IPS DF 6.9 (cell line): ENCODE results near the gene SHISAL1.

ENCODE experiments used
- DNase-seq: peaks from one replicate; pipeline ENCODE4 v3.0.0-alpha.2; 2013; ENCODE audit warnings: low read depth, low spot score
- H3K27ac ChIP-seq: one replicate; pipeline ENCODE4 v1.5.1; 2013; ENCODE audit warnings: low read length, control low read depth
- H3K27me3 ChIP-seq: 2 replicates; pipeline ENCODE4 v1.6.1; 2013; ENCODE audit warnings: mild to moderate bottlenecking, low read length; ENCODE audit not compliant: control insufficient read depth, insufficient read depth
- H3K36me3 ChIP-seq: 2 replicates; pipeline ENCODE4 v1.6.1; 2013; ENCODE audit warnings: low read length; ENCODE audit not compliant: control insufficient read depth, insufficient read depth
- H3K4me1 ChIP-seq: 2 replicates; pipeline ENCODE4 v1.6.1; 2013; ENCODE audit warnings: low read length; ENCODE audit not compliant: control insufficient read depth, insufficient read depth
- H3K4me3 ChIP-seq: 2 replicates; pipeline ENCODE4 v1.5.1; 2013; ENCODE audit warnings: mild to moderate bottlenecking, low read length
- H3K9me3 ChIP-seq: 2 replicates; pipeline ENCODE4 v1.6.1; 2013; ENCODE audit warnings: low read length, inconsistent platforms; ENCODE audit not compliant: control insufficient read depth, insufficient read depth
- WGBS: extraction: QIAGEN DNeasy Blood & Tissue Kit; methylation state at CpG from one replicate; pipeline ENCODE4 v1.1.7; 2013; ENCODE audit warnings: mixed read lengths, missing lambda C conversion rate; ENCODE audit not compliant: insufficient read length, insufficient coverage; 5-methylcytosine and 5-hydroxymethylcytosine counted together

The SHISAL1 gene

DNA sequence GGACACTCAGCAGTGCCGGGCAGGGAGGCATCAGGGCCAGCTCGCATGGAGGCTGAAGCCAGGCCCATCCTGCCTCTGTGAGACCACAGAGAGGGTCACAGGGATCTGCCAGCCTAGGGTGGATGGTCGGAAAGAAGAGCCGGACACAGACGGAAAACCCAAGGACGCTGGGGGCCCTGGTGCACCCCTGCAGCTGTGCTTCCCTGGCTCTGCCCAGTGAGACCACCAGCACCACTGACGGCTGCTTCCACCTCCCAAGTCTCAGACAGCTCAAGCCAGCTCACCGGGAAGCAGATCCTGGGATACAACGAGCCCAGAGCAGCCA lies 42.2 kb downstream of the SHISAL1 start:
- no CpG with 5 or more reads among the region's 9 CpGs for WGBS
- H3K27ac ChIP-seq: no peak overlapping the region
- no peaks in the 10 kb centered on the region for H3K9me3 ChIP-seq
- H3K27me3 ChIP-seq: no peaks in the 10 kb centered on the region
- H3K36me3 ChIP-seq: no peaks in the 10 kb centered on the region
- no peak overlapping the region for H3K4me3 ChIP-seq
- no peaks in the 10 kb centered on the region for H3K4me1 ChIP-seq
- no peak for DNase-seq

DNA sequence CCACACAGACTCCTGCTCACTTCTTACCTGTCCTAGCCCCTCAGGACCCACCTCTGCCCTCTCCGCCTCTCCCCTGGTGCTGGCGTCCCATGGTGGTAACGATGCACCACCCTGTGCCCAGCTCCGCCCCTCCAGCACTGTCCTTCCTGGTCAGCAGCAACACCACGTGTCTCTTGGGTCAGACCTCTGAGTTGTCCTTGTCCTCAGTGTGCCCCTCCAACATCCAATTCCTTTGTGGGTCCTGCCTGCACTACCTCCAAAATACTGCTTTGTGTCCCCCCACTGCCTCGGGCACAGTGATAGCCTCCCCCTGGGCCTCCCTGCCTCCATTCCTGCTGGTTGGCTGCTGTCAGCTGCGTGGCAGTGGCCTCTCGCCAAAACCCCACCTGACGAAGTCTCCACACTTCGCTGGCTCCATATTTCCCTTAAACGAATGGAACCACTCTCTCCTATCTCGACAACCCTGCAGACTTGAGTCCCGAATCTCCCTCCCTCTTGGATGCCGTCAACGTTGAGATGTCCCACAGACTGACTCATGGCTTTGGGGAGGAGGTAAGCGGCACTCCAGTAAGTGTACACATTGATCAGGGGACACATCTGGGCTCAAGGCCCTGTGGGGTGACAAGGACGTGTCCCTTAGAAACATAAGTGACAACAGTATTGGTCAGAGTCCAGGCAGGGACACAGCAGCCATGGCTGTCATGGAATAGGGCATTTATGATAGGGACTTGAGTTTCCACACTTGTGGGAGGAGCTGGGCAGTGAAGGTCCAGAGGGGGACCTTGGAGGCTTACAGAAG lies 42.8 kb downstream of the SHISAL1 start:
- no peaks in the 10 kb centered on the region for H3K4me1 ChIP-seq

DNA sequence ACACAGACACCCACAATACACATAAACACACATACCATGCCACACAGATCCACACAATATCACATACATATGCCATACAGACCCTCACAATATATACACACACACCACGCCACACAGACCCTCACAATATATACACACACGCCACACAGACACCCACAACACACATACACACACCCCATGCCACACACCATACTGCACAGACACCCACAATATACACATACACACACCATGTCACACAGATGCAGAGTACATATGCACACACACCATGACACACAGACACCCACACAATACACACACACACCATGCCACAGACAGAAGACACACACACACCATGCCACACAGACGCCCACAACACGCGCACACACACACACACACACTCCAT lies 43.6 kb downstream of the SHISAL1 start:
- Histone ChIP-seq H3K4me1 (no peaks in the 10 kb centered on the region), H3K36me3 (no peaks in the 10 kb centered on the region), H3K27ac (no peak overlapping the region), H3K27me3 (no peaks in the 10 kb centered on the region), H3K4me3 (no peak overlapping the region), H3K9me3 (no peaks in the 10 kb centered on the region)
- DNase-seq: no peak
- WGBS: 100% methylated on average over 2 of the region's 5 CpGs

More for the DNA sequence above, 42.8 kb downstream of the SHISAL1 start:
- no CpG with 5 or more reads among the region's 17 CpGs for WGBS
- no peaks in the 10 kb centered on the region for H3K36me3 ChIP-seq
- H3K27ac ChIP-seq: no peak overlapping the region
- H3K27me3 ChIP-seq: no peaks in the 10 kb centered on the region
- DNase-seq: no peak
- H3K4me3 ChIP-seq: no peak overlapping the region
- no peaks in the 10 kb centered on the region for H3K9me3 ChIP-seq

DNA sequence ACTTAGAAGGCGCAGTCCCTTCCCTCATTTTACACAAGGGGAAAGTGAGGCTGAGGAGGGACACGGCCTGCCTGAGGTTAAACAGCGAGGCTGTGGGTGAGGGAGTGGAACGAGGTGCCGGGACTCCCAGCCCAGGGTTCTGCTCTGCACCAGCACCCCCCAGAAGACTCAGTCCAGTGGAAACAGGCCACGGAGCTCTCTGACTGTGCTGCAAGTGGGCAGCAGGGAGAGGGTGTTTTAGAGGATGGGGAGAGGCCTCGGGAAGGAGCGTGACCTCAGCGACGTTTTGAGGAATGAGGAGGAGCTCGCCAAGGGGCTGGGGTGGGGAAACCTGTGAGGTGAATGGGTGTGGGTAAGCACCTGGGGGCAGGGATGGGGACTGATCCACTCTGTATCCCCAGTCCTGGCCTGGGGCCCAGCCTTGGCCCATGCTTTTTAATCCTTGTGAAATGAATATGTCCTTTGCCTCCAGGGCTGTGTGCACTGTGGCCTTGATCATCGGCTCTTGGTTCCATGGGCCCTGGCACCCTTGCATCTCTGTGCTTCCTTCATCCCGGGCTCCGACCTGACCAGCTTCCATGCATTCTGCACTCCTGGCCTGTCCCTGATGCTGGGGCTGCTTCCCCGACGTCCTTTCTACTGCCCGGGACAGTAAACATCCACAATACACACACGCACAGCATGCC lies 44.2 kb downstream of the SHISAL1 start:
- H3K27ac ChIP-seq: no peak overlapping the region
- H3K4me3 ChIP-seq: no peak overlapping the region
- H3K27me3 ChIP-seq: no peaks in the 10 kb centered on the region
- no peaks in the 10 kb centered on the region for H3K4me1 ChIP-seq
- H3K9me3 ChIP-seq: no peaks in the 10 kb centered on the region
- no CpG with 5 or more reads among the region's 18 CpGs for WGBS
- H3K36me3 ChIP-seq: no peaks in the 10 kb centered on the region
- no peak for DNase-seq

DNA sequence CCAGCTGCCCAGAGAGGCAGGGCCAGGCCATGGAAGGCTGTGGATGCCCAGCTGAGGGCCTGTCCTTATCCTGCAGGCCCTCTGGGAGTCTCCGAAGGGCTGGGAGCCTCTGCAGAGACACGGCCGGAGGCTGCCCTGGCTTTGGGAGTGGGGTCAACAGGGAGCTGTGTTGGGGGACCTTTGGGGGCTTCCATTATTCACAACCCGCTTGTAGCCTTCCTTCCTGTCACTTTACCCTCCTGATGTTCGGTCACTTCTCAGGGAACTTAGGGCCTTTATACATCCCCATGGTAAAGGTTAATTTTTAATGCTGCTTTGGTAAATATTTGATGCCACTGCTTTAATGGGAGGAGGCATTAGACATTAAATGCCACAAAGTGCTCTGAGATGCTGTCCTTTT lies 44.9 kb downstream of the SHISAL1 start:
- no peaks in the 10 kb centered on the region for H3K27me3 ChIP-seq
- WGBS: no CpG with 5 or more reads among the region's 5 CpGs
- no peak overlapping the region for H3K27ac ChIP-seq
- no peak for DNase-seq
- H3K9me3 ChIP-seq: no peaks in the 10 kb centered on the region
- no peaks in the 10 kb centered on the region for H3K36me3 ChIP-seq
- H3K4me3 ChIP-seq: no peak overlapping the region
- H3K4me1 ChIP-seq: no peaks in the 10 kb centered on the region

DNA sequence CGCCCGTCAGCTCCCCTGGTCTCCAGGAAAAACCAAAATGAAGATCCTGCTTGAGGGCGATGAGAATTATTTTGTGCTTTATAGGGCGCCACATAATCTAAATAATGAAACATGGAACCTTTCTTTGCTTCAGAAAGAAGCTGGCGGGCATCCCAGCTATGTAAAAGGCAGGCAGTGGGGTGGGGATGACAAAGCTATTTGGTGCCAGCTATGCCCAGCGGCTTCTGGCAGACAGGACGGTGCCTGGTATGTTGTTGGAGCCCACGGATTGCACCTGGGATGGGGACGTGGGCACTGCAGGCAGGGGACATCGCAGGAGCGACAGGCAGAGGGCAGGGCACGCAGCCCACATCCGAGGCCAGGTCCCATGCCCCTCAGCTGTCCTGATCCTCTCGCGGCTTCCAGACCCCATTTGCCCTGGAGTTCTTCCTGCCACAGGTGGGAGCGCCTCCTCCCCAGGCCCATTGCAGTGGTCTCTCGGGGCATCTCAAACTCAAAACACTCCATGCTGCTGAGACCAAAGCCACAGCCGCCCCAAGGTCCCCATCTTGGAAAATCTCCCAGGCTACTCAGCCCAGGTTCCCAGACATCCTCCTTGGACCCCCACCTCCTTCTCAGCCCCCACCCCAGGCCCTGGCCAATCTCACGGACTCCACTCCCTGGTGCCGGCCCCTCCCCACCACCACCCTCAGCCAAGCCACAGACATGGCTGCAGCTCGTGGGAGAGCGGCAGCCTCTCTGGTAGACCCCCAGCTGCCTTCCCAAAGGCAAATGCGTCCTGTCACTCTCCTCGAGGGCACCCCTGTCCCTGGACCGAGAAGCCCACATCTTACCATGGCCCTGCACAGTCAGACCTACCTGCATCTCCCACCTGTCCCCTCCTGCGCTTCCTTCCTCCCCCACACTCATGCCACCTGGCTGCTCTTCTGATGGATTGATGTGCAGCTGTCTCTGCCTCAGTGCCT lies 45.7 kb downstream of the SHISAL1 start:
- Histone ChIP-seq H3K27ac (no peak overlapping the region), H3K27me3 (no peaks in the 10 kb centered on the region), H3K4me3 (no peak overlapping the region), H3K36me3 (no peaks in the 10 kb centered on the region), H3K4me1 (peaks cover 1% of the 10 kb centered on the region; the same call in 1 of the 2 replicates), H3K9me3 (no peaks in the 10 kb centered on the region)
- WGBS: no CpG with 5 or more reads among the region's 26 CpGs
- DNase-seq: no peak

DNA sequence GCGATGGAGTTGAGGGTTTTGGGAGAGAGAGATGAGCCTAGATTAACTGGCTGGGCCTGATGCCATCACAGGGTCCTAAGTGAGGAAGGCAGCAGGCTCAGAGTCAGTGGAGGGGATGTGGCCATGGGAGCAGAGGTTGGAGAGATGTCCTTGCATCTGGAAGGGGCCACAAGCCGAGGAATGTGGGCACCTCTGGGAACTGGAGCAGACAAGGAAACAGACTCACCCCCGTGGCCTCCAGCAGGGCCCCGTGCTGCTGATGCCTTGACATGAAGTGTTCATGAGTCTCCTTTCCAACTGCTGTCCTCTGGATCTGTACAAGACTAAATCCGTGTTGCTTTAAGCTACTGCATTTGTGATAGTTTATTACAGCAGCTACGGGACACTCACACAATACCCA lies 49.2 kb downstream of the SHISAL1 start:
- WGBS: no CpG with 5 or more reads among the region's 6 CpGs
- no peak overlapping the region for H3K4me3 ChIP-seq
- H3K27ac ChIP-seq: no peak overlapping the region
- no peak for DNase-seq
- H3K27me3 ChIP-seq: no peaks in the 10 kb centered on the region; the same call in 1 of the 2 replicates
- H3K36me3 ChIP-seq: no peaks in the 10 kb centered on the region
- H3K4me1 ChIP-seq: peaks cover 1% of the 10 kb centered on the region; the same call in 1 of the 2 replicates
- H3K9me3 ChIP-seq: no peaks in the 10 kb centered on the region

DNA sequence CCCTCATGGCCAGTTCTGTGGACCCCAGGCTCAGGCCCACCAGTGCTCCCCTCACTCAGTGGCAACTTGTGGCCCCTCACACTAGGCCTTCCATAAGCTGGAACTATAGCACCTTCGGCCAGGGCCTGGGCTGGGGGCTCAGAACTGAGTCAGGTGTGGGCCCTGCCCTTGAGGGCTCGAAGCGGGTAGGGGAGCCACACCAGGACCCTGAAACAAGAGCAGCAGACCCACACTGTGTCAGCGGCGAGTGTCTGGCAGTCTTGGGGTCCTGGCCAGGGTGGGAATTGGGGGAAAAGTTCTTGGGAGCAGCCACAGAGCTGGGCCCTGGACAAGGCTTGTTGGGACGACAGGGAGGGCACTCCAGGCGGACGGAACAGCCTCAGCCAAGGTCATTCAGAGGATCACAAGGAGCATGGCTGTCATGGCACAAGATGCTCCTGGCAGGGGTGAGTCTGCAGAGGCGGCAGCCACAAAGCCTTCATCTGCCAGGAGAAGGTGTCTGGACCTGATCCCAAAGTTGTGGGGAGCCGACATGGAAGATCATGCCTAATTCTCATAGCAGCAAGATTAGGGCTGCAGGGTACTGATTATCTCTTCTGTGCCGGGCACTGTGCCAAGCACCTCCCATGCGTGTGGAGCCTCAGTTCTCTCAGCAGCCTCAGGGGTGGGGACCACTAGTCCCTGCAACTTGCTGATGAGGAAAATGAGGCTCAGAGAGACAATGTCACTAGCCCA lies 50.7 kb downstream of the SHISAL1 start:
- DNase-seq: no peak

DNA sequence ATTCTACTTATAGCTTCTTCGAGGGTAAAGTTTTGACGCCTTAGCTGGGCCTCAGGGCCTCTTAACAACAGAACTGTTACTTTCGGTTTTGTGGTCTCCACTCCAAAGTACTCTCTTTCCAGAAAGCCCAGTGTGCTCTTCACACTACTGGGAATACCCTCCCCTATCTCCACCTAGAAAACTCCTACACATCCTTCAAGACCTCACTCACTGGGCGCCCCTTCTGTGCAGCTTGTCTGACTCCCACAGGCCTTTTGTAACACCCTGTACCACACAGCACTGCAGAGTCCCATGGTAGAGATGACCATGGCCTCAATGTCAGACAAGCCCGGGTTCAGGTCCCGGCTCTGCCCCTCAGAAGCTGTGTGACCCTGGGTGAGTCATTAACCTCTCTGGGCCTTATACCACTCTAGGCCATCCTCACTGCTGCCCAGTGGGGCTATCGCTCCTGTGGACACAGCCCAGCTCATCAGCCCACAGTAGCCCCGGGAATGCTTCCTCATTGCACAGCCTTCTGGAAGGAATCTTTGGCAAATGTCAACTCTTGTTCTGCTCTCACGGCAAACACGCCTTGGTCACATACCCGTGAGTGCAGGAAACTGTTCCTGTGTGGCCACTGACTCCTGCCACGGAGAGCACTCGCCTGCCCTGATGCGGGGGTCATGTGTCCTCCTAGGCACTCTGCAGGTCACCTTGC lies 51.4 kb downstream of the SHISAL1 start:
- peaks cover 3% of the 10 kb centered on the region for H3K4me1 ChIP-seq
- H3K27ac ChIP-seq: no peak overlapping the region
- H3K4me3 ChIP-seq: no peak overlapping the region
- H3K27me3 ChIP-seq: no peaks in the 10 kb centered on the region; the same call in 1 of the 2 replicates
- no peaks in the 10 kb centered on the region for H3K36me3 ChIP-seq
- no CpG with 5 or more reads among the region's 14 CpGs for WGBS
- no peak for DNase-seq
- H3K9me3 ChIP-seq: no peaks in the 10 kb centered on the region

More for the DNA sequence above, 50.7 kb downstream of the SHISAL1 start:
- Histone ChIP-seq H3K4me1 (peaks cover 2% of the 10 kb centered on the region), H3K27ac (no peak overlapping the region), H3K9me3 (no peaks in the 10 kb centered on the region), H3K4me3 (no peak overlapping the region), H3K27me3 (no peaks in the 10 kb centered on the region; the same call in 1 of the 2 replicates), H3K36me3 (no peaks in the 10 kb centered on the region)
- no CpG with 5 or more reads among the region's 12 CpGs for WGBS
